Stimulated activated CD4-positive, alpha-beta T cell treated with anti-CD3 and anti-CD28 coated beads, Interleukin-1b, Interleukin-23, amount 100 ng/mL, for 48 hours (primary cell): ENCODE measurements around the gene CNPY3.
"Not testable (repeated sequence)": the region's sequence is repeated elsewhere in the genome, so short reads cannot be mapped to it uniquely, and the experiment has no call there.

Experiments used
- DNase-seq: peaks from one replicate; pipeline ENCODE4 v3.0.0-alpha.2; 2020

Gene CNPY3

DNA sequence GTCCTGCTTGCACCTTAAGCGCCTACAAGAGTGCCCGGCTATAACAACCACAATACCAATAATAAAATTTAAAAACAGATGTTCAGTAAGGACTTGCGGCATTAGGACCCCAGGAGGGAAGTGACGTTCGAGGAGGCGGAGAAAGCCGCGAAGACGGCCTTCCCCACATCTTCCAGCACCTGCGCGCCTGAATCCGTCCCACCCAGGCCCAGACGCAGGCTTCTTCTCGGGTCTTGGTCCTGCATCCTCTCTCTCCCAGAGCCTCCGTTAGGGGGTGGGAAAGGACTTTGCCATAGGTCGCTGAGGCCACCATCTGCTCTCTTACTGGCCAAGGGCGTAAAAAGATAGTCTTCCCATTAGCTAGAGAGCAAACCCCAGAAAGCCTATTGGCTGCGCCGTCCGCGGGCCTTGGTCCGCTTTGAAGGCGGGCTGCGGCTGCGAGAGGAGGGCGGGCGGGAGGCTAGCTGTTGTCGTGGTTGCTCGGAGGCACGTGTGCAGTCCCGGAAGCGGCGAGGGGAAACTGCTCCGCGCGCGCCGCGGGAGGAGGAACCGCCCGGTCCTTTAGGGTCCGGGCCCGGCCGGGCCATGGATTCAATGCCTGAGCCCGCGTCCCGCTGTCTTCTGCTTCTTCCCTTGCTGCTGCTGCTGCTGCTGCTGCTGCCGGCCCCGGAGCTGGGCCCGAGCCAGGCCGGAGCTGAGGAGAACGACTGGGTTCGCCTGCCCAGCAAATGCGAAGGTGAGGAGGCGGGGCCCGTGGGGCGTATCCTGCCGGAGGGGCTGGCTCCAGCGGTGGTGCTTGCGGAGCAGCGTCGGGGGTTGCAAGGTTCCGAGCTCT lies at the start of gene CNPY3:
TSS of gene CNPY3 (plus strand) at position 495 of the 835 bp plus-strand sequence. CDS start at position 586, 91 bp downstream.
- peak; percentile 97 for DNase-seq

DNA sequence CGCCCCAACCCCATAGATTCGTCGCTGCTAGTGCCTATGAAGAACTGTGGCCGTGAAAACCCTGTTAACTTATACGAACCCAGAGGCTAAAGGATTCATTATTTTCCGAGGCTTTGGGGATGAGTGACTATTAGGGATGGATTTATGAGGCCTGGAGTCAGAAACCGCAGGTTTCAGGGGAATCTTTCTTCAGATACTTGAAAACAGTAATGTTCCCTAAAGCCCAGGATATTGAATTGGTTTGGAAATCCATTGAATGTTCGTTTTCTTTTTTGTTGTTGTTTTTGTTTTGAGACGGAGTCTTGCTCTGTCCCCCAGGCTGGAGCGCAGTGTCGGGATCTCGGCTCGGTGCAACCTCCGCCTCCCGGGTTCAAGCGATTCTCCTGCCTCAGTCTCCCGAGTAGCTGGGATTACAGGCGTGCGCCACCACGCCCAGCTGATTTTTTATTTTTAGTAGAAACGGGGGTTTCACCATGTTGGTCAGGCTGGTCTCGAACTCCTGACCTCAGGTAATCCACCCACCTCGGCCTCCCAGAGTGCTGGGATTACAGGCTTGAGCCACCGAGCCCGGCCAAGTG lies 49.0 kb upstream of the CNPY3 start:
- not testable (repeated sequence) for DNase-seq

GRCh38 chr6:42880871-42881270 lies 48.4 kb upstream of the CNPY3 start:
- DNase-seq: not testable (repeated sequence)

DNA sequence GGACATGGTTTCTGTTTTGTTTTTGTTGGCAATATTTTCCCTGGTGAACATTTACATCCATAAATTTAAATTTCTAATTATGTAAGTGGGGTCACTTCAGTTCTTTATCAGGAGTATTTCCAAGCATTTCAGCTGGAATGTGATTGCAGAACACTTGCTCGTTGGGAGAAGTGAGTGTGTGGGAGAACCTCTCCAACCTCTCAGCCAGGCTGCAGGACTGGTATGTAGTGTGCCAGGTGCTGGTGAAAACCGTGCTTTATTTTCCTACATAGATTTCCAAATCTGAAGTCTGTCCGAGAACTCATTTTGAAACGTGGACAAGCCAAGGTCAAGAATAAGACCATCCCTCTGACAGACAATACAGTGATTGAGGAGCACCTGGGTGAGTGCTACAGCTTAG lies 43.6 kb upstream of the CNPY3 start:
- no peak for DNase-seq

DNA sequence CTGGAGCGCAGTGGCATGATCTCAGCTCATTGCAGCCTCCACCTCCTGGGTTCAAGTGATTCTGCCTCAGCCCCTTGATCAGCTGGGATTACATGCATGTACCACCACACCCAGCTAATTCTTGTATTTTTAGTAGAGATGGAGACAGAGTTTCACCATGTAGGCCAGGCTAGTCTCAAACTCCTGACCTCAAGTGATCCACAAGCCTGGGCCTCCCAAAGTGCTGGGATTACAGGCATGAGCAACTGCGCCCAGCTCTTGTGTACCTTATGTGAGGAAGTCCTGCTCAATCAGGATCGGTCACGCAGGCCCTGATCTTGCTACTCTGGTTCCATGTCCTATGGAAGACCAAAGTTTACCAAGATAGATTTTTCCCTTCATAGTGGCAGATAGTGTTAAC lies 41.1 kb upstream of the CNPY3 start:
- not testable (repeated sequence) for DNase-seq

DNA sequence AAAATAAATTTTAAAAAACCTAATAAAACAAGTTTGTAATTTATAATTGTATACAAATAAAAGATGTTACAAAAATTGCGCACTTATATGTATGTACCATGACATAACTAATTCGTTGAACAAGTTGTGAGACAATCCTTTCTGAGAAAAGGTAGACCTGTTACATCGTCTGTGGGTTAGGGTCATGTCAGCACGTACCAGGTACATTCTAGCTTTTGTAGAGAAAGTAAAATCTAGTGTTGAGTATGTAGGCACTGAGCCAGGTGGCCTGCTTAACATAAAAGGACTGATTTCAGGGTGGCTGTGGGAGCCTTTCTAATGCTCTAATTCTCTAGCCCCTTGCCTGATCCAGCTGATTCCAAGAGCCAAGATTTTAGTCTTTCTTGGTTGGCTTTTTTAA lies 39.5 kb upstream of the CNPY3 start:
- DNase-seq: no peak

DNA sequence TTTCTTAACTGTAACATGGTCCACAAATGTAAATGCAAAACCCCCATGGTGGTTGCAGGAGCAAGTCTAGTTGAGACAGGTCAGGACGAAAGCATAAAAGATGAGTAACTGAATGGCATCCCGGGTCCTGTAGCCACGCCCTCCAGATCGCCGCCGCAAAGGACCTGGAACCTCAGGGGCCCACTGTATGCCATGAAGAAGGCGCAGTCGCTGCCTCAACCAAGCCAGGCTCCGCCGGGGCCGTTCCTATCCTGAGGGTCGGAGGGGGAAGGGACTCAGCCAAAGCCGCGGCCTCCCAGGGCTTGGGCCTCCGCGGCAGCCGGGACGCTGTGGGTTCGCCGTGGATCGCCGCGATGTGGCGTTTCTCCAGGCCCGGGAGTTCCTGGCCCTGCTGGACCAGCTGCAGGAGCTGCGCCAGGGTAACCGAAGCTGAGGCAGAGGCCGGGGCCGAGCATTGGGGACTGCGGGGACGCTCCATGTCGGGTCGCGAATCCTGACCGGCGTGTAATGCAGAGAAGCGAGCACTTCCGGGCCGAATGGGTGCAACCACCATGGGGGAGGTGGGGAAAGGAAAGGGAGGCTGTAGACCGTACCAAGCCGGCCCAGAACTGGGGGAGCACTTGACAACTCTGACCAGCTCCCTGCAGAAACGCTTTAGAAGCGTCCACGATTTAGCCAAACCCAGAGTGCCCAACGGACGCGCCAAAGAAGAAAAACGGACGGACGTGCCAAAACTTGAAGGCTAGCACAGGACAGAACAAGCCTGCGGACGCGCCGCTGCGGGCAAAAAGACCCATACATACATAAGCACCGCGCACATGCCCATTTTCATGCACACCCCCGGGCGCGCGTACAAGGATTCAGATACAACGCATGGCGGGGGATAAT lies 38.7 kb upstream of the CNPY3 start:
- peak; percentile 93 for DNase-seq

- DNase-seq: no peak
These were observed 38.0 kb upstream of the CNPY3 start for GRCh38 chr6:42891199-42891722.

DNA sequence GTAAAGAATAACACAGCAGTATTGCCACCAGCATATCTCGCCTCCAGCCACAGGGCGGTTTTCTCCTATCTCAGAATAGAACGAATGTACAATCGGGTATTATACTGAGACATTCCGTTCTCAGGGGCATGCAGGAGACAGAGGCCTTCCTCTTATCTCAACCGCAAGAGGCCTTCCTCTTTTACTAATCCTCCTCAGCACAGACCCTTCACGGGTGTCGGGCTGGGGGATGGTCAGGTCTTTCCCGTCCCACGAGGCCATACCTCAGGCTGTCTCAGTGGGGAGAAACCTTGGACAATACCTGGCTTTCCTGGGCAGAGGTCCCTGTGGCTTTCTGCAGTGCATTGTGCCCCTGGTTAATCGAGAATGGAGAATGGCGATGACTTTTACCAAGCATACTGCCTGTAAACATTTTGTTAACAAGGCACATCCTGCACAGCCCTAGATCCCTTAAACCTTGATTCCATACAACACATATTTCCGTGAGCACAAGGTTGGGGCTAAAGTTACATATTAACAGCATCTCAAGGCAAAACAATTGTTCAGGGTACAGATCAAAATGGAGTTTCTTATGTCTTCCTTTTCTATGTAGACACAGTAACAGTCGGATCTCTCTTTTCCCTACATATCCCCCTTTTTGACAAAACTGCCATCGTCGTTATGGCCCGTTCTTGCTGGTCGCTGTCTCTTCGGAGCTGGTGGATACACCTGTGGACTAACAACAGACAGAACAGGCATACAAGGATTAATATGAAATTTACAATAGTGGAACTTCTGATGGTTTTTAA lies 35.0 kb upstream of the CNPY3 start:
- DNase-seq: not testable (repeated sequence)

DNA sequence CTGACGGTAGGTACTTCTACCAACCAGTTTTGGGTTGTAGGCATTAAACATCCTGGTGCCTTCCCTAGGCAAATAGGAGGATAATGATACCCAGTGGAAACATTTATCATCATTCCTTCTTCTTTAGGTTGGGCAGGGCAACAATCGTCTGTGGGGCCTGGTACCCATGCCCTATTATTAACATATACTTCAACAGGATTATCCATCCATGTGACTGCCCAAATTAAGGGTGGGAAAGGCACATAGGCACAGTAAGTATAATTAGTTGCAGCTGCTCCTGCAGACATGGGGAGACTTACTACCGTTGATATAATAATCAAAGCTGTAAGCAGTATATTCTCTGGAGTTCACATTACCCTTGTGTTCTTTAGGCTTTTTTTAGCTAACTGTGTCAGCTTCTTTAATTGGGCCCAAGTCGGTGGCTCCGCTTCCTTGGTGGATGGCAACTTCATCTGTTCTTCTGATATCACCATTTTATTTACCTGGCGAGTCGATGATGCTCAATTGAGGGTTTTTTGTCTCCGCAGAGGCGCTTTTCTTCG lies 33.0 kb upstream of the CNPY3 start:
- DNase-seq: no peak

- peak; percentile 61 for DNase-seq
These were observed 30.4 kb upstream of the CNPY3 start for GRCh38 chr6:42898891-42899361.

DNA sequence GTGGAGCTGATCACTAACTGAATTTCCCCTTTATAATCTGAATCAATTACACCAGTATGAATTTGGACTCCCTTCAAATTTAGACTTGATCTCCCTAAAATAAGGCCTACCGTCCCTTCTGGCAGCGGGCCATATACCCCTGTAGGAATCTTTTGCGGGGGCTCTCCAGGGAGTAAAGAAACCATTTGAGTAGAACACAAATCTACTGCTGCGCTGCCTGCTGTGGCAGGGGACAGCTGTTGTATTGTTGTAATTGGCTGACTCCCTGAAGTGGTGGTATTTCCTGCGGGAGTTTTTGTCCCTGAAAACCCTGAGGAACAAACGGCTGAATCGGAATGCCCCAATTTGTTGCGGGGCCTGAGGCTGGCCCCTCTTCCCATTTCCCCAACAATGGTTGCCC lies 29.4 kb upstream of the CNPY3 start:
- DNase-seq: no peak

- peak; percentile 66 for DNase-seq
These were observed 27.7 kb upstream of the CNPY3 start for GRCh38 chr6:42901538-42901957.

DNA sequence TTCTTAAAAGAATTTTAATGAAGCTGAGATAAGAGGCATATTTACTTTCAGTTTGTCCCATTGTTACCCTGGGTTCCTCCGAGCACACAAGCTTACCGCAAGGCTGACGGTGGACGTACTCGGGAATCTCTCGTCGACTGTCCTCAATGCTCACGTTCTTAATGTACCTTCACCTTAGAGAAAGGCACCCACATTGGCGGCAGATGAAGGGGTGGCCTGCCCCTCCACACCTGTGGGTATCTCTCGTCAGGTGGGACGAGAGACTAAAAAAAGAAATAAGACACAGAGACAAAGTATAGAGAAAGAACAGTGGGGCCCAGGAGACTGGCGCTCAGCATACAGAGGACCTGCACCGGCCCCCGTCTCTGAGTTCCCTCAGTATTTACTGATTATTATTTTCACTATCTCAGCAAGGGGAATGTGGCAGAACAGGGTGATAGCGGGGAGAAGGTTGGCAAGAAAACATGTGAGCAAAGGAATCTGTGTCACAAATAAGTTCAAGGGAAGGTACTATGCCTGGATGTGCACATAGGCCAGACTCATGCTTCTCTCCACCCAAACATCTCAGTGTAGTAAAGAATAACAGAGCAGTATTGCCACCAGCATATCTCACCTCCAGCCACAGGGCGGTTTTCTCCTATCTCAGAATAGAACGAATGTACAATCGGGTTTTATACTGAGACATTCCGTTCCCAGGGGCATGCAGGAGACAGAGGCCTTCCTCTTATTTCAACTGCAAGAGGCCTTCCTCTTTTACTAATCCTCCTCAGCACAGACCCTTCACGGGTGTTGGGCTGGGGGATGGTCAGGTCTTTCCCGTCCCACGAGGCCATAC lies 26.6 kb upstream of the CNPY3 start:
- DNase-seq: not testable (repeated sequence)

DNA sequence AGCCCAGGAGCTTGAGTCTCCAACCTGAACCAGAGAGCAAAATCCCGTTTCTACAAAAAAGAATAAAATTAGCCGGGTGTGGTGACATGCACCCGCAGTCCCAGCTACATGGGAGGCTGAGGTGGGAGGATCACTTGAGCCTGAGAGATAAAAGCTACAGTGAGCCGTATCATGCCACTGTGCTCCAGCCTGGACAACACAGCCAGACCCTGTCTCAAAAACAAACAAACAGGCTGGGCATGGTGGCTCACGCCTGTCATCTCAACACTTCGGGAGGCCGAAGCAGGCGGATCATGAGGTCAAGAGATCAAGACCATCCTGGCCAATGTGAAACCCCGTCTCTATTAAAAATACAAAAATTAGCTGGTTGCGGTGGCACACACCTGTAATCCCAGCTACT lies 24.8 kb upstream of the CNPY3 start:
- DNase-seq: no peak

- no peak for DNase-seq
These were observed 21.9 kb upstream of the CNPY3 start for GRCh38 chr6:42907336-42907735.

GRCh38 chr6:42909835-42910234 lies 19.4 kb upstream of the CNPY3 start:
- no peak for DNase-seq

DNA sequence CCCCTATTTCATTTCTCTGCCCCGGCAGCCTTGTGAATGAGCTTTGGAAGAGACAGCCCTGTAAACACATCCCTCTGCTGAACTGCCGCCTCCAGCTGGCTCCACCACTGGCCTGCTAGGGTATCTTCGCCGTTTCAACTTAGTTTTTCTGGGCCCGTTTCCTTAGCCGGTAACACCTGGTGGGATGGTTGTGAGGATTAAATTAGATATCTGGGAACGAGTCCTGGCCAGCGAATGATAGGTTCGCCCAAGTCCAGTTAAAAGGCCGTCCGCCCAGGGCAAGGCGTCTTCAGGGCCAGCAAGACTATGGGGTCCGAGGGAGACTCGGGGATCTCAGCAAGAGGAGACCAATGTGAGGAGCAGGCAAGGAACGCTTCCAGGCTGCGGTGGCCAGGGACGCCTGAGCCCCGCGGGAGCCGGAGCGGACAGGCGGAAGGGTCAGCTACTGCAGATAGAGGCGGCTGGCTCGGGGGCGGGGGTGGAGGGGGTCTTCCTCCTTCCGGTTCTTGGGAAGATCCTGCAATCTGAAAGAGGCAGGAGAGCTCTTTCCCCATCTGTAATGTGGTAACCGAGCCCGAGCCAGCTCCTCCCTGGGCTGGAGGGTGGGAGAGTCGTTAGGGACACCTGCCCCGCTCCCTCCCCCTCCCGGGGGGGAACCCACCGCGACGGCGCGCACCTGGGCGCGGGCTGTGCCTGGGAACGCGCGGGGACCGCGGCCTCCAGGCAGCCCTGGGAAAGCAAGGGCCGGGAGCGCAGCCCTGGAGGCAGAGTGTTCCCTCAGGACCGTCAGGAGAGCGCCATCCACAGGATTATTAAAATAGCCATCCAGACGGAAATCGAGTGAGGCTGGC lies 17.9 kb upstream of the CNPY3 start:
- no peak for DNase-seq

DNA sequence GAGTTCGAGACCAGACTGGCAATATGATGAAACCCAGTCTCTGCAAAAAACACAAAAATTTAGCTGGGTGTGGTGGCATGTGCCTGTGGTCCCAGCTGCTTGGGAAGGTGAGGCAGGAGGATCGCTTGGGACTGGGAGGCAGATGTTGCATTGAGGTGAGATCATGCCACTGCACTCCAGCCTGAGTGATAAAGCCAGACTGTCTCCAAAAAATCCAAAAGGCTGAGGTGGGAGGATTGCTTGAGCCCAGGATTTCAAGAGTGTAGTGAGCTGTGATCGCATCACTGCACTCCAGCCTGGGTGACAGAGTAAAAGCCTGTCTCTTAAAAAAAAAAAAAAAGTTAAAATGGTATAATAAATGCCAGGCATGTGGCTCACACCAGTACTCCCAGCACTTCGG lies 14.7 kb upstream of the CNPY3 start:
- no peak for DNase-seq

DNA sequence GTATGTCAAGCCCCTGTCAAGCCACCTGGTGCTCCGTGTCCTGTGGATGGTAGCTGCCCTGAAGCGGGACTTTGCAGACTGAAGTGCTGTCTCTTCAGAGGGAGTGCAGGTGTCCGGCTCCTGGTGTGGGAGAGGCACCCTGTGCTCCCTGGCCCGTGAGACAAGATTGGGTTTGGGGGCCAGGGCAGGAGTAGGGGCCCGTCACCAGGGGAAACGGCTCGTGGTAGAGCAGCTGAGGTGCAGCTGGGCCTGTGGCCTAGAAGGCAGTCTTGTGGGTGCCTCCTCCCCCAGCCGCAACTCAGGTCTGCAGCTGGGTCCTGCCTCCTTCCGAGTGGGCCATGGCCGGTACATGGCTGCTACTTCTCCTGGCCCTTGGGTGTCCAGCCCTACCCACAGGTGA lies 13.5 kb upstream of the CNPY3 start, which contains the start of gene PTCRA:
TSS of gene PTCRA (plus strand) at position 322 of the 400 bp plus-strand sequence. CDS start at position 339, 17 bp downstream.
- no peak for DNase-seq
